ENCODE results near the gene ARID1A. TPM values are rescaled to one million over a fixed set of nuclear protein-coding genes. Genes with fewer than 3 reads are reported as not detected.

Gene ARID1A
- total RNA-seq, 4 donors from 2014 or later, result 44.1 to 97.3 (median 78.4) TPM

- 87 to 92% methylated on average over 5 of the region's 5 CpGs for WGBS, 2 donors
- H3K4me3 ChIP-seq (replicated peaks in 1 of 3), result no peak overlapping the region
- TF ChIP-seq POLR2A (IDR thresholded peaks at IDR 0.05) (no peak), CTCF (IDR thresholded peaks at IDR 0.05) (no peak)
- no peaks in the 10 kb centered on the region for H3K36me3 ChIP-seq
- DNase-seq, result no peak
- no peaks in the 10 kb centered on the region for H3K9me3 ChIP-seq
- H3K27ac ChIP-seq, result no peak overlapping the region
- H3K4me1 ChIP-seq, result peaks cover 35 to 52% of the 10 kb centered on the region in 2 donors
- no peaks in the 10 kb centered on the region for H3K27me3 ChIP-seq
- intact Hi-C loops (cut with DNase I), result no loop called here
Observed at GRCh38 chr1:26711777-26712176, 16.0 kb downstream of the ARID1A start.

GRCh38 chr1:26717017-26717491, 21.2 kb downstream of the ARID1A start:
- no peak for TF ChIP-seq POLR2A (IDR thresholded peaks at IDR 0.05)
- no peak for TF ChIP-seq CTCF (IDR thresholded peaks at IDR 0.05)
- Histone ChIP-seq H3K36me3 (no peaks in the 10 kb centered on the region), H3K4me3 (replicated peaks in 1 of 3) (no peak overlapping the region), H3K27me3 (no peaks in the 10 kb centered on the region), H3K9me3 (no peaks in the 10 kb centered on the region), H3K27ac (no peak overlapping the region), H3K4me1 (peaks cover 44 to 55% of the 10 kb centered on the region in 2 donors)
- WGBS, 2 donors, result 39% methylated on average over 2 of the region's 2 CpGs
- intact Hi-C loops (cut with DNase I), result no loop called here
- DNase-seq, result no peak

GRCh38 chr1:26719205-26719604, 23.4 kb downstream of the ARID1A start:
- H3K4me3 ChIP-seq (replicated peaks in 1 of 3), result no peak overlapping the region
- no peak overlapping the region for H3K27ac ChIP-seq
- H3K9me3 ChIP-seq, result no peaks in the 10 kb centered on the region
- peak in 1 of 6 experiments; percentile 15 for TF ChIP-seq CTCF (IDR thresholded peaks at IDR 0.05)
- TF ChIP-seq POLR2A (IDR thresholded peaks at IDR 0.05), result no peak
- no peaks in the 10 kb centered on the region for H3K27me3 ChIP-seq
- H3K4me1 ChIP-seq, result peaks cover 47 to 55% of the 10 kb centered on the region in 2 donors
- WGBS, 2 donors, result 51 to 54% methylated on average over 3 of the region's 3 CpGs
- no peak for DNase-seq
- no peaks in the 10 kb centered on the region for H3K36me3 ChIP-seq
- intact Hi-C loops (cut with DNase I), result no loop called here

- no peak overlapping the region for H3K27ac ChIP-seq
Observed at GRCh38 chr1:26721669-26722355, 26.0 kb downstream of the ARID1A start.

More at GRCh38 chr1:26721669-26722355, 26.0 kb downstream of the ARID1A start:
- no peak for DNase-seq
- H3K4me3 ChIP-seq (replicated peaks in 1 of 3), result no peak overlapping the region
- no peak for TF ChIP-seq CTCF (IDR thresholded peaks at IDR 0.05)
- TF ChIP-seq POLR2A (IDR thresholded peaks at IDR 0.05), result no peak
- peaks cover 41 to 61% of the 10 kb centered on the region in 2 donors for H3K4me1 ChIP-seq
- no peaks in the 10 kb centered on the region for H3K27me3 ChIP-seq
- WGBS, 2 donors, result 90 to 93% methylated on average over 2 of the region's 2 CpGs
- H3K36me3 ChIP-seq, result no peaks in the 10 kb centered on the region
- H3K9me3 ChIP-seq, result no peaks in the 10 kb centered on the region
- intact Hi-C loops (cut with DNase I), result no loop called here

Data from thyroid gland (tissue), 4 donors.